Panc1 (cell line): ENCODE measurements around the gene GZF1.
A peak's percentile ranks its signal among the peaks of the same experiment; 100 is the strongest.

ENCODE experiments used
- CTCF ChIP-seq: fragments of 450-650 bp; IDR thresholded peaks from 2 replicates; pipeline ENCODE4 v1.5.1; 2017; ENCODE audit warnings: mild to moderate bottlenecking
- POLR2AphosphoS5 ChIP-seq: IDR thresholded peaks from 2 replicates; pipeline ENCODE4 v1.6.1; 2012; ENCODE audit warnings: mild to moderate bottlenecking, low read depth, low read length, moderate library complexity
- REST ChIP-seq, 2 experiments: IDR thresholded peaks; 2 replicates each; pipeline ENCODE4 v1.6.1; 2011 to 2012; ENCODE audit warnings: low read depth in 2 of 2, control low read depth in 1 of 2, low read length in 1 of 2, mild to moderate bottlenecking in 1 of 2, moderate library complexity in 1 of 2; ENCODE audit not compliant: insufficient read depth in 1 of 2

GRCh38 chr20:23420943-23421931, 59.3 kb downstream of the GZF1 start, which contains the start of gene NAPB:
- peak; percentile 42 for TF ChIP-seq CTCF
- TF ChIP-seq REST (IDR thresholded peaks at IDR 0.05; ENCODE audit: insufficient read depth in 1 of 2, low read depth in 2 of 2, low read length in 1 of 2), result no peak
- peak; percentile 75 for TF ChIP-seq POLR2AphosphoS5
